Measurements from ENCODE around the gene PRDM12. TPM values are rescaled to one million over a fixed set of nuclear protein-coding genes. Genes with fewer than 3 reads are reported as not detected.
A peak's percentile ranks its signal among the peaks of the same experiment; 100 is the strongest.

Gene PRDM12
- total RNA-seq, 1 donor from 2014 or later, result 0.98 TPM

GRCh38 chr9:130635721-130636647 is 28.4 kb upstream of the PRDM12 start:
- peaks cover 32% of the 10 kb centered on the region for H3K4me1 Mint-ChIP-seq (ENCODE audit: low read depth, unreplicated experiment)
- no peak for TF ChIP-seq CTCF (IDR thresholded peaks at IDR 0.05; ENCODE audit: partially characterized antibody, unreplicated experiment)
- no peak overlapping the region for H3K4me3 Mint-ChIP-seq (ENCODE audit: unreplicated experiment)
- DNase-seq, result no peak
- peaks cover 2% of the 10 kb centered on the region for H3K27me3 Mint-ChIP-seq (ENCODE audit: unreplicated experiment)
- peaks cover 7% of the 10 kb centered on the region for H3K9me3 Mint-ChIP-seq (ENCODE audit: unreplicated experiment)
- H3K27ac Mint-ChIP-seq (ENCODE audit: unreplicated experiment), result no peak overlapping the region
- peaks cover 4% of the 10 kb centered on the region for H3K36me3 Mint-ChIP-seq (ENCODE audit: unreplicated experiment)

GRCh38 chr9:130636648-130637020 is 27.8 kb upstream of the PRDM12 start:
- Mint-ChIP-seq H3K4me1 (ENCODE audit: low read depth, unreplicated experiment) (peaks cover 32% of the 10 kb centered on the region), H3K9me3 (ENCODE audit: unreplicated experiment) (peaks cover 7% of the 10 kb centered on the region), H3K27me3 (ENCODE audit: unreplicated experiment) (peaks cover 2% of the 10 kb centered on the region), H3K27ac (ENCODE audit: unreplicated experiment) (no peak overlapping the region), H3K4me3 (ENCODE audit: unreplicated experiment) (no peak overlapping the region), H3K36me3 (ENCODE audit: unreplicated experiment) (peaks cover 4% of the 10 kb centered on the region)
- no peak for DNase-seq
- TF ChIP-seq CTCF (IDR thresholded peaks at IDR 0.05; ENCODE audit: partially characterized antibody, unreplicated experiment), result no peak

GRCh38 chr9:130638284-130639123 is 25.9 kb upstream of the PRDM12 start:
- DNase-seq, result no peak
- H3K27me3 Mint-ChIP-seq (ENCODE audit: unreplicated experiment), result peaks cover 2% of the 10 kb centered on the region
- peak overlapping the region; percentile 80 for H3K27ac Mint-ChIP-seq (ENCODE audit: unreplicated experiment)

GRCh38 chr9:130639124-130639765 is 25.1 kb upstream of the PRDM12 start:
- Mint-ChIP-seq H3K9me3 (ENCODE audit: unreplicated experiment) (peaks cover 7% of the 10 kb centered on the region), H3K27ac (ENCODE audit: unreplicated experiment) (peak overlapping the region; percentile 79), H3K36me3 (ENCODE audit: unreplicated experiment) (peaks cover 4% of the 10 kb centered on the region), H3K4me3 (ENCODE audit: unreplicated experiment) (peak overlapping the region; percentile 72), H3K4me1 (ENCODE audit: low read depth, unreplicated experiment) (peaks cover 25% of the 10 kb centered on the region), H3K27me3 (ENCODE audit: unreplicated experiment) (peaks cover 2% of the 10 kb centered on the region)
- DNase-seq, result peak; percentile 56
- no peak for TF ChIP-seq CTCF (IDR thresholded peaks at IDR 0.05; ENCODE audit: partially characterized antibody, unreplicated experiment)

More at GRCh38 chr9:130638284-130639123, 25.9 kb upstream of the PRDM12 start:
- no peak for TF ChIP-seq CTCF (IDR thresholded peaks at IDR 0.05; ENCODE audit: partially characterized antibody, unreplicated experiment)
- Mint-ChIP-seq H3K4me1 (ENCODE audit: low read depth, unreplicated experiment) (peaks cover 25% of the 10 kb centered on the region), H3K9me3 (ENCODE audit: unreplicated experiment) (peaks cover 7% of the 10 kb centered on the region), H3K4me3 (ENCODE audit: unreplicated experiment) (peak overlapping the region; percentile 72), H3K36me3 (ENCODE audit: unreplicated experiment) (peaks cover 4% of the 10 kb centered on the region)

All from glutamatergic neuron (in vitro differentiated cells).